Ascending aorta (tissue), 2 donors: Measurements from ENCODE around the gene PTPRG. TPM values are rescaled to one million over a fixed set of nuclear protein-coding genes. Genes with fewer than 3 reads are reported as not detected.

Source experiments
- DNase-seq, 2 donors: peaks; one replicate each; pipeline ENCODE4 v3.0.0-alpha.2; 2019; ENCODE audit warnings: low spot score in 2 of 2
- H3K27ac ChIP-seq, 2 donors: fragments of 200-600 bp; sonication (generic); one replicate each; pipeline ENCODE4 v1.5.1; 2016 to 2017; ENCODE audit warnings: mild to moderate bottlenecking in 1 of 2
- H3K27me3 ChIP-seq: fragments of 200-600 bp; sonication (generic); one replicate; pipeline ENCODE4 v1.5.1; 2017
- H3K36me3 ChIP-seq, 2 donors: fragments of 200-600 bp; sonication (generic); one replicate each; pipeline ENCODE4 v1.5.1; 2016
- H3K4me1 ChIP-seq, 2 donors: fragments of 200-600 bp; sonication (generic); one replicate each; pipeline ENCODE4 v1.5.1; 2016 to 2017; ENCODE audit warnings: mild to moderate bottlenecking in 1 of 2
- H3K4me3 ChIP-seq, 2 donors: fragments of 200-600 bp; sonication (generic); one replicate each; pipeline ENCODE4 v1.5.1; 2016 to 2017; ENCODE audit warnings: mild to moderate bottlenecking in 1 of 2
- H3K9me3 ChIP-seq, 2 donors: fragments of 200-600 bp; sonication (generic); one replicate each; pipeline ENCODE4 v1.5.1; 2016
- CTCF ChIP-seq, 3 experiments: fragments of 200-600 bp in 2 of 3; fragments of 450-650 bp in 1 of 3; sonication (generic) in 2 of 3; IDR thresholded peaks; one replicate each; pipeline ENCODE4 v1.5.1; 2016 to 2019; ENCODE audit warnings: antibody characterized with exemption in 3 of 3, mild to moderate bottlenecking in 1 of 3, moderate library complexity in 1 of 3
- intact Hi-C: fragments of 100-400 bp; cut with DNase I; formaldehyde crosslinking; loops from one replicate; pipeline ENCODE4 v1.15.1; 2023
- total RNA-seq: library from RNA; depleted of rRNA; stranded (reverse); fragments of >200 nt; gene quantifications from one replicate; pipeline ENCODE4 v1.1.0, GENCODE V29; 2016

PTPRG gene
- total RNA-seq, 1 donor from 2014 or later: 129 TPM

DNA sequence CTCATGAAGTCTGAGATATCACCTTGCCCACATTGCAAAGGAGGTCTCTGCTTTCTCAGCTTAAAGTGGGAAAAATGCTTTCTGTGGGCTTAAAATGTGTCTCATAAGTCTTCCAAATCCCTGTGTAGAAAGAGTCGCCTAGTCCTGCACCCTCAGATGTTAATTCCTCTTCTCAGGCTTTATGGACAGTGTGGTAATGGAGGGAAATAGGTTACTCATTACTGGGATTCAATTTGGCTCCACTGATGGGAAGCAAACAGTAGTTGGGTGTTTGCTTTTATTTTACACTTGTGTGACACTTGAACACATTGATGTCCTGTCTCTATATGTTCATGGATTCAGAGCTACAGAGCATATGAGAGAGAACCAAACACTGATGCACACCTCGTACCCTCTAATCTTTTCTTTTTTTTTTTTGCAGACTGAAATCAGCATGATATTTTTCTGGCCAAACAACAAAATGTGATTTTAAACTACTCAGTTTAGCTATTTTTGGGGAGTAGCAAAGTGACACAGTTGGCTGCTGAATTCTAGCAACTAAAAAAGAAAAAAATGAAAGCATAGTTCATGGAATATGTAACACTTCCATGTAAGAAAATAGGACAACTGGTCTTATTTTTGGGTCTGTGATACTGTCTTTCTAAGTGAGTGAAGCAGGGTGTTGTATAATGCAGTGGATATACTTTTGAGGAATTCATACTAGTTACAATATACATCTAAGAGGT lies 8.6 kb downstream of the PTPRG start:
- Histone ChIP-seq H3K36me3 (no peaks in the 10 kb centered on the region), H3K27me3 (no peaks in the 10 kb centered on the region), H3K27ac (peak overlapping the region in 1 of 2 donors; percentile 47), H3K4me3 (no peak overlapping the region), H3K9me3 (no peaks in the 10 kb centered on the region), H3K4me1 (peaks cover 4 to 33% of the 10 kb centered on the region in 2 donors)
- DNase-seq: no peak
- intact Hi-C loops: loop anchor here (2.0 kb wide), 1 partner anchor 591 kb away; no protein-coding TSS in a partner anchor
- TF ChIP-seq CTCF (IDR thresholded peaks at IDR 0.05): no peak

DNA sequence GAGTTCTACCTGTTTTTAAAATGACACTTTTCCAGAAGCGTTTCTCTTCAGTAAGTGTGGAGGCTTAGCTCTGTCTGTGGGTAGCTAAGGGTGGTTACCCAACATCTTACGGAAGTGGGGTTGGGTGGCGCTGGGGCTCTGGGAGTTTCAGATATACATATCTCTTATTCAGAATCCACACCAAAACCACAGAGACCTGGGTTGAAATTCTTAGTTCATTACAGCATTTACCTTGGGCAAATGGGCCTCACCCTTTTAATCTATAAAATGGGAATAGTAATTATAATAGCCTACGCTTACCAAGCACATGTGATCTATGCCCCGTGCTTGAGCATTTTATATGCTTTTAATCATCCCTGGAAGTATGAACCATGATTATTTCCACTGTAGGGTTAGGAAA lies 9.4 kb downstream of the PTPRG start:
- H3K4me3 ChIP-seq: no peak overlapping the region
- H3K27me3 ChIP-seq: no peaks in the 10 kb centered on the region
- no peaks in the 10 kb centered on the region for H3K9me3 ChIP-seq
- H3K4me1 ChIP-seq: peaks cover 4 to 28% of the 10 kb centered on the region in 2 donors
- H3K27ac ChIP-seq: peak overlapping the region in 1 of 2 donors; percentile 47
- TF ChIP-seq CTCF (IDR thresholded peaks at IDR 0.05): no peak
- DNase-seq: no peak
- intact Hi-C loops: loop anchor here (2.0 kb wide), 1 partner anchor 590 kb away; no protein-coding TSS in a partner anchor
- H3K36me3 ChIP-seq: no peaks in the 10 kb centered on the region

DNA sequence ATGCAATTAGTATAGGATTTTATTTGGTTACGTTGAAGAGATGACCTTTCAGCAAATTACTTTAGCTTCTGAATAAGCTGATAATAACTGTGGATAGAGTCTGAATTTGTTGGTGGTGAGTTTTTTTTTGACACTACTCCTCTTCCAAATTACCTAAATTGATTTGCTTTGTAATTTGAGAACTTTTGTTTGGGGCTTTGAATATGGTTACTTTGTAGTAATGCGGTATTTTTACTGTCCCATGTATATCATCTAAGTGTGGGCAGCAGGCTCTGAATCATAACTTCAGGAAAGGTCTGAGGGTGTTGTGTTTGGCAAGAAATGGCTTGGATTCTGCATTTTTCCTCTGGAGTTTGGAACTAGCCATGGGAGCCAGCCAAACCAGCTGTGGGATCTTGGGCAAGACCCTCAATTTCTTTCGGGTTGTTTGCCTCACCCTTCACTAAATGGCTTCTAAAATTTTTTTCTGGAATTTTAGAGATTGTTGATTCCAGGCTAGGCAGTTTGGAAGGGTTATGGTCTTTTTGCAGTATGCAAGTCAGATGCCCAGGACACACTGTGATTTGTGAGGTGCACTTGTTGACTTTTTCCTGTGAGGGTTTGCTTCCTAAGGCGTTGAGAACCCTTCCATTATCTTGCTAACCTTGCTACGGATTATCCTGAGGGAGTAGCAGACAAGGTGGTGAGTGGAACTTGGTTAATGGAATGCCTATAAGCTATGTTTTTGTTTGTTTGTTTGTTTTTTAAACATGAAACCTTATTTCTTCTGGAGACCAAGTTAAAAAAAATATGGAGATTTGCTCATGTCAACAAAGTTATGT lies 10.4 kb downstream of the PTPRG start:
- Histone ChIP-seq H3K36me3 (no peaks in the 10 kb centered on the region), H3K4me3 (no peak overlapping the region), H3K4me1 (peaks cover 4 to 30% of the 10 kb centered on the region in 2 donors), H3K9me3 (no peaks in the 10 kb centered on the region), H3K27ac (peak overlapping the region; percentile 47 to 51), H3K27me3 (no peaks in the 10 kb centered on the region)
- no peak for TF ChIP-seq CTCF (IDR thresholded peaks at IDR 0.05)
- peak in 1 of 2 donors; percentile 76 for DNase-seq
- intact Hi-C loops: loop anchor here (2.0 kb wide), 1 partner anchor 589 kb away; no protein-coding TSS in a partner anchor

DNA sequence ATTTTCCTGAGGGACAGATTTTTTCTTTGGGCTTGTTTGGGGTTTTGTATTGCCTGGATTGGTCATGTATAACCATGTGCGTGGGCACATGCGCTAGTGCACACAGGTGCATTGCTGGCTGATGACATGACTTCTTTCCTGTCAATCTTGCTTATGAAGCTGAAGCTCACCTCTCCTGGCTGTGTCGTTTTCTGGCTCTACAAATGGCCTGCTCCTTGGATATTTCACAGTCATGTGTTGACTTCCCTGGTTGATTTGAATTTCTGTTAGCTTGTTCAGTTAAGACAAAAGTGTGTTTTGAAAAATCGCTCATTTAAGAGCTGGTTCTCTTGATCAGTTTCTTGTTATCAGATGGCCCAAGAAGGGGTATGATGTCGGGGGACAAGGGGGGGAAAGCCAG lies 11.5 kb downstream of the PTPRG start:
- no peaks in the 10 kb centered on the region for H3K9me3 ChIP-seq
- H3K4me1 ChIP-seq: peaks cover 4 to 26% of the 10 kb centered on the region in 2 donors
- no peak for DNase-seq
- no peak overlapping the region for H3K4me3 ChIP-seq
- intact Hi-C loops: no loop called here
- TF ChIP-seq CTCF (IDR thresholded peaks at IDR 0.05): no peak
- H3K36me3 ChIP-seq: no peaks in the 10 kb centered on the region
- H3K27me3 ChIP-seq: no peaks in the 10 kb centered on the region
- no peak overlapping the region for H3K27ac ChIP-seq

DNA sequence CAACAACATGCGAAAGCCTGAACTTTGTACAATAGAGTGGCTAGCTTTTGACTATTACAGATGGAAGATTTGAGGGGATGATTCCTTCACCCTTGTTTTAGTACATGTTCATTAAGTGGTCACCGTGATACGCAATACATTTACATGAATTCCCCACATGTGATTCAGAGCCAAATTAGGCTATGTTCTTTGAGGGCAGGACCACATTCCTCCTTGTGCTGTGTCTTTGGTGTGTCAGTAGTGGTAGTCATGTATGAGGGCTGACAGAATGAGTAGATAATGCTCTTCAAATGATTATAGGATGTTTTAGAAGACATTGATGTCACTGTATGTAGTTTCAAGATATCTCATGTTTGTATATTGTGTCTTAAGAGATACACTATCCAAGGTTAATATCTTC lies 12.1 kb downstream of the PTPRG start:
- H3K27ac ChIP-seq: no peak overlapping the region
- no peaks in the 10 kb centered on the region for H3K36me3 ChIP-seq
- no peak overlapping the region for H3K4me3 ChIP-seq
- no peak for TF ChIP-seq CTCF (IDR thresholded peaks at IDR 0.05)
- H3K9me3 ChIP-seq: no peaks in the 10 kb centered on the region
- H3K4me1 ChIP-seq: peaks cover 4 to 29% of the 10 kb centered on the region in 2 donors
- intact Hi-C loops: no loop called here
- no peaks in the 10 kb centered on the region for H3K27me3 ChIP-seq
- no peak for DNase-seq
